ENCODE data around the gene LRRC8B. TPM values are rescaled to one million over a fixed set of nuclear protein-coding genes. Genes with fewer than 3 reads are reported as not detected.

LRRC8B gene
- total and polyA plus RNA-seq, 2 of the 13 experiments (the other 11 are each of a cell fraction or from before 2014, with no cell fraction given), result 4.9 to 7.6 TPM

GRCh38 chr1:89476072-89476471, 48.6 kb upstream of the LRRC8B start:
- no peak for DNase-seq (ENCODE audit: low spot score)
- no peak overlapping the region for H3K9ac ChIP-seq (ENCODE audit: insufficient read depth, low read depth, low read length)
- WGBS (ENCODE audit: low lambda C conversion rate), result 3% methylated on average over 1 of the region's 1 CpG
- H3K36me3 ChIP-seq (replicated peaks in 1 of 2; ENCODE audit: control insufficient read depth in 1 of 2, insufficient read depth in 2 of 2, low read length in 2 of 2), result no peaks in the 10 kb centered on the region
- no peaks in the 10 kb centered on the region for H3K27me3 ChIP-seq (ENCODE audit: control insufficient read depth in 1 of 2, insufficient read depth in 2 of 2, low read length in 2 of 2)
- no peaks in the 10 kb centered on the region for H3K79me2 ChIP-seq (ENCODE audit: insufficient read depth, low read length)
- no peak for TF ChIP-seq KDM5B (CRISPR knock-in tag; IDR thresholded peaks at IDR 0.05; ENCODE audit: borderline replicate concordance)
- no peak for TF ChIP-seq ZNF44 (CRISPR knock-in tag; IDR thresholded peaks at IDR 0.05)
- TF ChIP-seq ZNF510 (CRISPR knock-in tag; IDR thresholded peaks at IDR 0.05; ENCODE audit: low read depth), result no peak
- TF ChIP-seq ZNF691 (CRISPR knock-in tag; IDR thresholded peaks at IDR 0.05; ENCODE audit: borderline replicate concordance, low read depth), result no peak
- H4K20me1 ChIP-seq (ENCODE audit: insufficient read depth, low read length), result no peaks in the 10 kb centered on the region
- H3K4me3 ChIP-seq (replicated peaks in 1 of 3; ENCODE audit: insufficient read depth in 1 of 3, low read depth in 2 of 3, low read length in 3 of 3), result no peak overlapping the region
- in situ Hi-C loops (cut with HindIII; ENCODE audit: extremely low pct_ligation_motif_present, low pct_unique_long_range_greater_than_20kb), result no loop called here
- no peak overlapping the region for H3K4me2 ChIP-seq (ENCODE audit: low read depth, low read length)
- BruUV-seq (replicated peaks), result no TSS peak
- no peak overlapping the region for H3K27ac ChIP-seq (ENCODE audit: extremely low read length, insufficient read depth, low read length)
- ATAC-seq, result no peak
- H2AFZ ChIP-seq (ENCODE audit: low read length), result no peak overlapping the region
- H3K4me1 ChIP-seq (ENCODE audit: insufficient read depth, low read length), result no peaks in the 10 kb centered on the region
- ChIA-PET CTCF (ENCODE audit: low intra/inter-chr PET ratio, low total read pairs) (no interaction called here), POLR2A (no interaction called here)
- H3K9me3 ChIP-seq (ENCODE audit: low read length), result peaks cover 12% of the 10 kb centered on the region
- intact Hi-C loops (cut with micrococcal nuclease; ENCODE audit: unreplicated experiment), result no loop called here
- FAIRE-seq, result no peak

GRCh38 chr1:89483010-89483756, 41.4 kb upstream of the LRRC8B start:
- intact Hi-C loops (cut with micrococcal nuclease; ENCODE audit: unreplicated experiment), result loop anchor here (1.0 kb wide), 1 partner anchor 116 kb away; no protein-coding TSS in a partner anchor
- no peaks in the 10 kb centered on the region for H3K4me1 ChIP-seq (ENCODE audit: insufficient read depth, low read length)
- H2AFZ ChIP-seq (ENCODE audit: low read length), result no peak overlapping the region
- in situ Hi-C loops (cut with HindIII; ENCODE audit: extremely low pct_ligation_motif_present, low pct_unique_long_range_greater_than_20kb), result loop anchor here (5.0 kb wide), 1 partner anchor 279 kb away; no protein-coding TSS in a partner anchor
- H3K79me2 ChIP-seq (ENCODE audit: insufficient read depth, low read length), result no peaks in the 10 kb centered on the region
- H3K9ac ChIP-seq (ENCODE audit: insufficient read depth, low read depth, low read length), result no peak overlapping the region
- peak; percentile 59 for DNase-seq (ENCODE audit: low spot score)
- WGBS (ENCODE audit: low lambda C conversion rate), result 0% methylated on average over 3 of the region's 3 CpGs
- ATAC-seq, result peak; percentile 87
- H4K20me1 ChIP-seq (ENCODE audit: insufficient read depth, low read length), result no peaks in the 10 kb centered on the region
- CTCF ChIA-PET (ENCODE audit: low intra/inter-chr PET ratio, low total read pairs), result interaction anchor here (2.2 to 3.4 kb wide), 2 partner anchors 116 to 279 kb away, joined by 23 to 34 read pairs; no protein-coding TSS in a partner anchor
- no TSS peak for BruUV-seq (replicated peaks)
- no peaks in the 10 kb centered on the region; a peak in 1 of 5 replicates for H3K27me3 ChIP-seq (ENCODE audit: control insufficient read depth in 1 of 2, insufficient read depth in 2 of 2, low read length in 2 of 2)
- FAIRE-seq, result peak; percentile 94
- H3K27ac ChIP-seq (ENCODE audit: extremely low read length, insufficient read depth, low read length), result no peak overlapping the region
- peaks cover 12% of the 10 kb centered on the region for H3K9me3 ChIP-seq (ENCODE audit: low read length)
- no peak overlapping the region for H3K4me2 ChIP-seq (ENCODE audit: low read depth, low read length)
- H3K4me3 ChIP-seq (replicated peaks in 1 of 3; ENCODE audit: insufficient read depth in 1 of 3, low read depth in 2 of 3, low read length in 3 of 3), result no peak overlapping the region
- TF ChIP-seq NCOR1 (IDR thresholded peaks at IDR 0.05; ENCODE audit: borderline replicate concordance, low read length) (no peak), RAD21 (CRISPR knock-in tag; IDR thresholded peaks at IDR 0.05) (0 out of 2 replicates have a peak, but pooled peaks have one; percentile 21), ZNF441 (CRISPR knock-in tag; IDR thresholded peaks at IDR 0.05; ENCODE audit: borderline replicate concordance) (no peak), SMC3 (IDR thresholded peaks at IDR 0.05; ENCODE audit: low read length) (peak; percentile 77; the same call in 1 of the 2 replicates), REXO4 (CRISPR knock-in tag; IDR thresholded peaks at IDR 0.05; ENCODE audit: borderline replicate concordance) (no peak), STAG1 (CRISPR knock-in tag; IDR thresholded peaks at IDR 0.05) (peak; percentile 82), CTCF (CRISPR knock-in tag; IDR thresholded peaks at IDR 0.05) (peak; percentile 80)
- POLR2A ChIA-PET, result no interaction called here
- H3K36me3 ChIP-seq (replicated peaks in 1 of 2; ENCODE audit: control insufficient read depth in 1 of 2, insufficient read depth in 2 of 2, low read length in 2 of 2), result no peaks in the 10 kb centered on the region
